BLaER1 (cell line): ENCODE measurements around the gene MT1G.

ENCODE experiments used
- H3K27ac ChIP-seq: shearing (Covaris generic); formaldehyde crosslinking; 2 replicates; pipeline ENCODE4 v1.8.1; 2022
- H3K27me3 ChIP-seq: shearing (Covaris generic); formaldehyde crosslinking; 2 replicates; pipeline ENCODE4 v1.8.1; 2022
- H3K36me3 ChIP-seq: shearing (Covaris generic); formaldehyde crosslinking; 2 replicates; pipeline ENCODE4 v1.8.1; 2022
- H3K4me1 ChIP-seq: shearing (Covaris generic); formaldehyde crosslinking; 2 replicates; pipeline ENCODE4 v1.8.1; 2022
- H3K4me2 ChIP-seq: shearing (Covaris generic); formaldehyde crosslinking; 2 replicates; pipeline ENCODE4 v1.8.1; 2022
- H3K4me3 ChIP-seq: shearing (Covaris generic); formaldehyde crosslinking; 2 replicates; pipeline ENCODE4 v1.8.1; 2022
- H3K9ac ChIP-seq: shearing (Covaris generic); formaldehyde crosslinking; 2 replicates; pipeline ENCODE4 v1.8.1; 2022
- H3K9me3 ChIP-seq: shearing (Covaris generic); formaldehyde crosslinking; 2 replicates; pipeline ENCODE4 v1.8.1; 2022
- H4K20me1 ChIP-seq: shearing (Covaris generic); formaldehyde crosslinking; 2 replicates; pipeline ENCODE4 v1.8.1; 2022
- Cebpa-rat ChIP-seq: shearing (Covaris generic); IDR thresholded peaks from 2 replicates; pipeline ENCODE4 v1.8.1; 2022

MT1G gene

GRCh38 chr16:56686758-56687157 is 18.9 kb upstream of the MT1G start:
- peaks cover 19% of the 10 kb centered on the region; the same call in 1 of the 2 replicates for H3K36me3 ChIP-seq
- no peaks in the 10 kb centered on the region for H4K20me1 ChIP-seq
- peak overlapping the region; percentile 89; the same call in 1 of the 2 replicates for H3K4me2 ChIP-seq
- H3K4me1 ChIP-seq: peaks cover 77% of the 10 kb centered on the region
- H3K9ac ChIP-seq: no peak overlapping the region
- H3K27ac ChIP-seq: no peak overlapping the region
- peaks cover 10% of the 10 kb centered on the region; the same call in 1 of the 2 replicates for H3K9me3 ChIP-seq
- TF ChIP-seq Cebpa-rat: no peak
- no peak overlapping the region for H3K4me3 ChIP-seq
- H3K27me3 ChIP-seq: no peaks in the 10 kb centered on the region

GRCh38 chr16:56684926-56685590 is 17.2 kb upstream of the MT1G start:
- Histone ChIP-seq H3K9me3 (peaks cover 10% of the 10 kb centered on the region; the same call in 1 of the 2 replicates), H4K20me1 (no peaks in the 10 kb centered on the region), H3K4me2 (peak overlapping the region; percentile 89), H3K27me3 (no peaks in the 10 kb centered on the region), H3K36me3 (peaks cover 19% of the 10 kb centered on the region; the same call in 1 of the 2 replicates), H3K4me1 (peaks cover 89% of the 10 kb centered on the region), H3K27ac (peak overlapping the region; percentile 82), H3K4me3 (peak overlapping the region; percentile 75), H3K9ac (peak overlapping the region; percentile 87)
- no peak for TF ChIP-seq Cebpa-rat

- Histone ChIP-seq H3K9me3 (peaks cover 10% of the 10 kb centered on the region; the same call in 1 of the 2 replicates), H4K20me1 (no peaks in the 10 kb centered on the region), H3K4me1 (peaks cover 86% of the 10 kb centered on the region), H3K4me3 (peak overlapping the region; percentile 75), H3K27ac (peak overlapping the region; percentile 82), H3K4me2 (peak overlapping the region; percentile 89), H3K9ac (peak overlapping the region; percentile 87), H3K27me3 (no peaks in the 10 kb centered on the region), H3K36me3 (peaks cover 19% of the 10 kb centered on the region; the same call in 1 of the 2 replicates)
- no peak for TF ChIP-seq Cebpa-rat
Measured at GRCh38 chr16:56684256-56684925, 16.5 kb upstream of the MT1G start.

DNA sequence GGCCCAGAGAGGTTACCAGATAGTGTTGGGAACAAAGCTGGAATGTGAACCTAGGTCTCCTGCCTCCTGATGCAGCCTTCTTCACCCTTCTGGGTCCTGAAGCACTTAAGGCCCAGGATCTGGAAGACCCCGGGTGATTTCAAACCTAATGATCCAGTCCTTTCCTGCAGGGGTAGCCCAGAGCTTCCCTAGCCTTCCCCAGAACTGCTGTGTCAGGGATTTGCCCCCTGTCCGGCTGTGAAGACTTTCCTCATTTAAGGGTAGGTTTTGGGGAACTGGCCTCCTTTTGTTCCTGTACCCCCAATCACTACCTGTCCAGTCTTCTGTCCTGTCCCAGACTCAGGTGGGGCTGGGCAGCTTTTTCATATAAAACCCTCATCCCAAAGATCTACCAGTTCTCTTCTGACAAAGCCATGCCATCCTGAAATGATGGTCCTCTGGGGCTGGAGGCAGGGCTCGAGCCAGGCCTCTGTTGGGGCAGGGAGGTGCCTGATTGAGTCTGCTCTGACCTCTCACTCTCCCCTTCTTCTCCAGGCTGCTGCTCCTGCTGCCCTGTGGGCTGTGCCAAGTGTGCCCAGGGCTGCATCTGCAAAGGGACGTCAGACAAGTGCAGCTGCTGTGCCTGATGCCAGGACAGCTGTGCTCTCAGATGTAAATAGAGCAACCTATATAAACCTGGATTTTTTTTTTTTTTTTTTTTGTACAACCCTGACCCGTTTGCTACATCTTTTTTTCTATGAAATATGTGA is 15.7 kb upstream of the MT1G start:
- Histone ChIP-seq H3K4me3 (peak overlapping the region; percentile 75), H3K4me1 (peaks cover 78% of the 10 kb centered on the region), H3K27ac (peak overlapping the region; percentile 82), H3K27me3 (no peaks in the 10 kb centered on the region), H4K20me1 (no peaks in the 10 kb centered on the region), H3K4me2 (peak overlapping the region; percentile 89), H3K9me3 (peaks cover 10% of the 10 kb centered on the region; the same call in 1 of the 2 replicates), H3K36me3 (peaks cover 19% of the 10 kb centered on the region; the same call in 1 of the 2 replicates), H3K9ac (peak overlapping the region; percentile 87)
- TF ChIP-seq Cebpa-rat: no peak

GRCh38 chr16:56682703-56683397 is 15.0 kb upstream of the MT1G start:
- TF ChIP-seq Cebpa-rat: no peak

DNA sequence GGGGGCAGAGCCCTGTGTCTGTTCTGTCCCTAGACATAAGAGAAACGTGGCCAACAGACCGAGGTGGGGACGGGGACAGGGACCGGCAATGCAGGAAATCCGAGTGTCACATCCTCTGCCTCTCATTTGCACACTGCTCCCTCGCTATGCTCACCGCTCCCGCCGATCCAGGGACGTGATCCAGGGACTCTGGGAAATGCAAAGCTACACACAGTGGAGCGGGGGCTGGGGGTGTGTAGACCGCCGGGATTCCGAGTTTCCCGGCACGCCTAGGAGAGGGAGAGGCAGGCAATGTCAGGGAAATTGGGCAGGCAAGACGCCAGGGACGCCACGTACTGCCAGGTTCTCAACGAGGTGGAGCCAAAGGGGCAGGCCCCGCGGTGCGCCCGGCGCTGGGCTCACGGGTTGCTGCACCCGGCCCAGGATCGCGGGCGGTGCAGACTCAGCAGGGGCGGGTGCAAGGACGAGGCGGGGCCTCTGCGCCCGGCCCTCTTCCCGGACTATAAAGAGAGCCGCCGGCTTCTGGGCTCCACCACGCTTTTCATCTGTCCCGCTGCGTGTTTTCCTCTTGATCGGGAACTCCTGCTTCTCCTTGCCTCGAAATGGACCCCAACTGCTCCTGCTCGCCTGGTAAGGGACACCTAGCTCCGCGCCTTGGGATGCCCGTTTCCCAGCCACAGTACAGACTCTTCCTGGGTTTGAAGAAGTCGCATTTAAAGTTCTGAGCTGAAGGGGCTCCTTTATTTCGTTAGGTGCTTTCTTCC is 14.3 kb upstream of the MT1G start, which contains the start of gene MT1X:
Gene MT1X (plus strand): TSS at position 532 of the 764 bp plus-strand sequence. CDS start 71 bp downstream, at position 603.
- no peak for TF ChIP-seq Cebpa-rat
- Histone ChIP-seq H3K36me3 (peaks cover 19% of the 10 kb centered on the region; the same call in 1 of the 2 replicates), H3K9me3 (peaks cover 10% of the 10 kb centered on the region; the same call in 1 of the 2 replicates), H3K9ac (peak within 1 kb of the TSS; percentile 87), H3K4me1 (peaks cover 72% of the 10 kb centered on the region), H3K27ac (peak within 1 kb of the TSS; percentile 82), H3K4me2 (peak within 1 kb of the TSS; percentile 89), H3K27me3 (peaks cover 4% of the 10 kb centered on the region), H3K4me3 (peak within 1 kb of the TSS; percentile 75), H4K20me1 (no peaks in the 10 kb centered on the region)

More at GRCh38 chr16:56682703-56683397, 15.0 kb upstream of the MT1G start:
- Histone ChIP-seq H3K4me1 (peaks cover 72% of the 10 kb centered on the region), H3K27me3 (no peaks in the 10 kb centered on the region), H3K4me2 (peak overlapping the region; percentile 89), H4K20me1 (no peaks in the 10 kb centered on the region), H3K36me3 (peaks cover 19% of the 10 kb centered on the region; the same call in 1 of the 2 replicates), H3K9ac (peak overlapping the region; percentile 87), H3K4me3 (peak overlapping the region; percentile 75), H3K27ac (peak overlapping the region; percentile 82), H3K9me3 (peaks cover 10% of the 10 kb centered on the region; the same call in 1 of the 2 replicates)

DNA sequence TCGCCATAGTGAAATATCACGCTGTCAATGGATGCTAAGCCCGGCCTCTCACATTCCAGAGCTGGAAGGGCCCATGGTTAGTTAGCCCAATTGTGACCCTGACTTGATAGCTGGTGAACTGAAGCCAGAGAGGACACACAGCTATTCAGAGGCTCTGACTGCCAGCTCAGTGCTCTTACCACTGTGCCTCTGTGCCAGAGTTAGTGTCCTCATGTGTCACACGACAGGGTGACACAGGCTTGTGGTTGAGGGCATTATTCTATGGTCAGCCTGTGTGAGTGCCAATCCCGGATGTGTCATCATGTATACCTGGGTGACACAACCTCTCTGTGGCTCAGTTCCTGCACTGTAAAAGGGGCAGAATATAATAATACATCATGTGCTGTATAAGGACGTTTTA is 12.0 kb upstream of the MT1G start:
- Histone ChIP-seq H3K27ac (no peak overlapping the region), H3K36me3 (peaks cover 5% of the 10 kb centered on the region; the same call in 1 of the 2 replicates), H3K4me2 (no peak overlapping the region), H3K9ac (no peak overlapping the region), H3K9me3 (no peaks in the 10 kb centered on the region), H3K27me3 (peaks cover 27% of the 10 kb centered on the region), H3K4me1 (peaks cover 72% of the 10 kb centered on the region), H3K4me3 (no peak overlapping the region), H4K20me1 (no peaks in the 10 kb centered on the region)
- no peak for TF ChIP-seq Cebpa-rat

DNA sequence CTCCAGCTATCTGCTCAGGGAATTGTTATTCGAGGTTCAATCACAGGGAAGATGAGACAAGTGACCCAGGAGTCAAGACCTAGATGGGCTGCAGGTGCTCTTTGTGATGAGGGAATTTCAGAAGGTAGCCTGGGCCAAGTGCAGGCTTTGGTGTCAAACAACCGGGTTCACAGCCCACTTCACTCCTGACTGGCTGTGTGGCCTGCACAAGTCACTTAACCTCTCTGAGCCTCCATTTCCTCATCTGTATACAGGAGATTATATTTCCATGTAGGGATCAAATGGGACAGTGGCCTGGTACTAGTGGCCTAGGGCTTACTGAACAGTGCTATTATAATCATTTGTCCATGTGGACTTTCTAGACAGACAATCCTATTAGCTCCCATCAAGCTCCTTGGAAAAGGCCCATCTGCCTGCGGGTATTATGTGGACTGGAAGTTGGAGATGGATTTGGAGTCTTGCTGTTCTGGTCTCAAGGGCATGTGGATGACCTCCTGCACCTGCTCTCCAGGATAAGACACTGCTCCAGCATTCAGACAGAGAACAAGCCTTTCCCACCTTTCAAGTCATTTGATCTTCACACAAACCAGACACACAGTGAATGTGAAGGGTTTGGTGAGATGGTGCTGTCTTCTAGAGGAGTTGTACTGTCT is 11.3 kb upstream of the MT1G start:
- Histone ChIP-seq H3K4me2 (no peak overlapping the region), H3K27ac (no peak overlapping the region), H3K4me1 (peaks cover 69% of the 10 kb centered on the region), H3K4me3 (no peak overlapping the region), H3K9me3 (no peaks in the 10 kb centered on the region), H3K9ac (no peak overlapping the region), H4K20me1 (no peaks in the 10 kb centered on the region), H3K27me3 (peaks cover 28% of the 10 kb centered on the region), H3K36me3 (peaks cover 5% of the 10 kb centered on the region; the same call in 1 of the 2 replicates)
- no peak for TF ChIP-seq Cebpa-rat
